Measurements from ENCODE around the gene AQP12A.

AQP12A gene

GRCh38 chr2:240722796-240723735 lies 31.4 kb downstream of the AQP12A start:
- DNase-seq, result no peak

- DNase-seq, result no peak
Measured at GRCh38 chr2:240723851-240724250, 32.2 kb downstream of the AQP12A start.

DNA sequence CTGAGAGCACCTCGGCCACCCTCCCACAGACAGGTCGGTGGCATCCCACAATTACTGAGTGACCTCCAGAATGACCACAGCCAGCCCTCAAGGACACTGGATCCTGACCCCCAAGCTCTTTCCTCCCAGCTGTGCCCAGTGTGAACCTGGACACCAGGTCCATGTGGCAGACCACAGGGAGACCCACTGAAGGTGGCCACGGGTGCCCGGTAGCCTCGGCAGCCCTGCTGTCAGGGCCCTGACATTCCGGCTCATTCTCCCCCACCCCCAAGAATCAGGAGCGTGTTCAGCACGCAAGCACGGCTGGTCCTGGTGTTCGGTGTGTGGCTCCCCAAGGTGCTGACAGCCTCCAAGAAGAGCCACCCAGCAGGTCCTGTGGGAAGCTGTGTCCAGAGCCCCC lies 32.8 kb downstream of the AQP12A start:
- no peak for DNase-seq

GRCh38 chr2:240725266-240725665 lies 33.6 kb downstream of the AQP12A start:
- no peak for DNase-seq

GRCh38 chr2:240725671-240726070 lies 34.0 kb downstream of the AQP12A start:
- DNase-seq, result no peak

GRCh38 chr2:240726876-240727275 lies 35.2 kb downstream of the AQP12A start:
- no peak for DNase-seq

DNA sequence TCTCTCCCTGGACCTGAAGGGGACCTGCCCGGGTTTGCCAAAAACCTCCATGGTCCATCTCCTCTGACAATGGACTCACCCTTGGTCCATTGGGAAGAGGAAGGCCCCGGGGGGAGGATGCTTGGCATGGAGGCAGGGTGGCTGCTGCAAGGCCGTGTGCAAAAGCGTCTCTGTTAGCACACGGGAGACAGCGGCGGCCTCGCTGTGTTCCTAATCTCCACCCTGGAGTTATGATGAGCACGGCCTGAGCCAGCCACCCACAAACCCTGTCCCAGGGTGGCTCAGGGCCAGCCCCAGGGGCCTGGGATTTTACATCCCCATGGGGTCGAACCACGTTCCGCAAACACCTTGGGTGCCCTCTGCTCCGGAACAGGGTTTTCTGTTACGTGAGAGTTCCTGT lies 35.8 kb downstream of the AQP12A start:
- DNase-seq, result no peak

- no peak for DNase-seq
Measured at GRCh38 chr2:240727913-240728312, 36.2 kb downstream of the AQP12A start.

DNA sequence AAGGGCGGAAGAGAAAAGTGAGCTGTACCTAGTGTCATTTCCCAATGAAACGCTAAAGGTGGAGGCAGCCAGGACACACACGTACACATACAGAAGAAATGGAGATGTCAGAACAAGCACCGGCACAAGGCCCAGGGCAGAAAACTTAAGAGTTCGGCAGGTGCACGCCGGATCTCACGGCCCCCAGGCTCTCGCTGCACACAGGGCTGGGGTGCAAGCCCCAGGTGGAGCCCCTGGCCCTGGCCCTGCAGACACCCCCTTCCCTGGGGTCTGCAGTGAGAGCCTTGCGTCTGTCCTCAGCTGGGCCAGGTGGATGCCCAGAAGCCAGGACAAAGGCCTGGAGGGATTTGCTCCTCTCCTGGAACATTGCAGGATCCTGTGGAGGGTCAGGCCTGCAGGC lies 36.7 kb downstream of the AQP12A start:
- DNase-seq, result no peak

- no peak for DNase-seq
Measured at GRCh38 chr2:240728827-240729226, 37.2 kb downstream of the AQP12A start.

DNA sequence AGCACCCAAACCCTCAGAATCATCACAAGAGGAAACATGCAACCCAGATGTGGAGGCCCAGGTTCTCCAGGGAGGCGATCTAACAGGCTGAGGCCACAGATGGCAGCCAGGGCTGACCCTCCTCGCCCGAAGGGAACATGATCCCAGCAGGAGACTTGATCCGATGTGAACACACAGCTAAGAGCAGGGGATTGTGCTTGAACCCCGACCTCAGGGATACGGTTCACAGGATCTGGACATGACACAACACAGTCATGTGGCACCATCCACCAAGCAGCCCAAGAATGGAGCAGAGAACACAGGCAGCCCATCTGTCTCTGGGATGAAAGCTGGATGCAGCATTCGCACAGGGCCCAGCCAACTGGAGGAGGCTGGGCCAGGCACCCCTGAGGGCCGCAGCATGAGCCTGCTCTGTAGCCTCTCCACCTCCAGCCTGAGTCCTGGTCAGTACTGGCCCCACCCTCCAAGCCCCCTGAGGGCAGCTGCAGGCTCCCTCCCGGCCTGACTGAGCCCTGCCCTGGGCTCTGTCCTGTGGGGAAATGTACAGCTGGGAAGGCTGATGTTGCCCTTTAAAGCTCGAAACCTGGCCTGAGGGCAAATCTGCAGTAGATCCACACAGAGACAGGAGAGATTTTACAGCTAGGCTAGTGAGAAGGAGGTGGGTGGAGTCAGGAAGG lies 39.0 kb downstream of the AQP12A start:
- DNase-seq, result no peak

- DNase-seq, result peak; percentile 5
Measured at GRCh38 chr2:240731178-240731545, 39.5 kb downstream of the AQP12A start.

- no peak for DNase-seq
Measured at GRCh38 chr2:240732184-240732583, 40.5 kb downstream of the AQP12A start.

DNA sequence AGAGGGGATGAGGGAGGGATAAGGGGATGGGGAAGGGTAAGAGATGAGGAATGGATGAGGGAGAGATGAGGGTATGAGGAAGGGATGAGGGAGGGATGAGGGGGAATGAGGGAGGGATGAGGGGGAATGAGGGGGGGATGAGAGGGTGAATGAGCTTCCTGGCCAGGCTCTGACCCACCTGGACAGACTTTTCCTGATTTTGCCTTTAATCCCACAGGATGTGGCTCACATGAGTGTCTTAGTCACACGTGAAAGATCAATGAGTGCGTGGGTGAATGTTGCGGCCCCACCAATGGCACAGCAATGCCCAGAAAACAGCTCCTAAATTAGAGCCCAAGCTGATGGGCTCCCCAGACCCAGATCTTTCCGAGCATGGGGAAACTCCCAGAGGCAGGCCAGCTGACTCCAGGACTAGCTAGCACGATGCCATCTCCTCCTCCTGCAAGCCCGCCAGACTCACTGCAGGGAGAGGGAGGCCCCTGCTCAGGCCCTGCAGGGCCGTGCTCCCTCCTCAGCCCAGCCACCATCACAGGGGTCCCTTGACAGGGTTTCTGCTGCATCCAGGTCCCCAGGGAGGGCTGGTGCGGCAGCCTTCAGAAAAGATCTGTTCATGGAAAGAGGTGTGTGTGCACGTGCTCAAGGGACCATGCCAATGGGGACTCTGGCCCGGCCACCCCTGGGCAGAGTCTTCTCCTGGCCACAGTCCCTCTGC lies 41.4 kb downstream of the AQP12A start:
- no peak for DNase-seq

GRCh38 chr2:240733803-240734495 lies 42.3 kb downstream of the AQP12A start:
- DNase-seq, result no peak

GRCh38 chr2:240734756-240735155 lies 43.1 kb downstream of the AQP12A start:
- DNase-seq, result no peak

DNA sequence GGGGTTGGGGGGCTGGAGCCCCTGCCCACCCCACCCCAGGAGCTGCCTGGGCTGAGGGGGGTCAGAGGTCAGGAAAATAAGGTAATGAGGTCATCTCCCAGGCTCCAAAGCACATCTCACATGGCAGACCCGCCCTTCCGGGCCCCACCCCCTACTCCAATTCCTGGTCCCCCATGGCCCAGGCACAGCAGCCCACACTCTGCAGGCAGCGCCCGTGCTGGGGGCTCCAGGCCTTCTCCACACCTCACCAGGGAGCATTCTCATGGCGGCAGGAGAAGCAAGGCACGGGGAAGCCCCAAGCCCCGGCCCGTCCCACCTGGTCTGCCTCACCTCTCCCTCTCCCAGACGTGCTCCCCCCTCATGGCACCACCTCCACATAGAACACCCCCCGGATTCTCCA lies 43.8 kb downstream of the AQP12A start:
- no peak for DNase-seq

DNA sequence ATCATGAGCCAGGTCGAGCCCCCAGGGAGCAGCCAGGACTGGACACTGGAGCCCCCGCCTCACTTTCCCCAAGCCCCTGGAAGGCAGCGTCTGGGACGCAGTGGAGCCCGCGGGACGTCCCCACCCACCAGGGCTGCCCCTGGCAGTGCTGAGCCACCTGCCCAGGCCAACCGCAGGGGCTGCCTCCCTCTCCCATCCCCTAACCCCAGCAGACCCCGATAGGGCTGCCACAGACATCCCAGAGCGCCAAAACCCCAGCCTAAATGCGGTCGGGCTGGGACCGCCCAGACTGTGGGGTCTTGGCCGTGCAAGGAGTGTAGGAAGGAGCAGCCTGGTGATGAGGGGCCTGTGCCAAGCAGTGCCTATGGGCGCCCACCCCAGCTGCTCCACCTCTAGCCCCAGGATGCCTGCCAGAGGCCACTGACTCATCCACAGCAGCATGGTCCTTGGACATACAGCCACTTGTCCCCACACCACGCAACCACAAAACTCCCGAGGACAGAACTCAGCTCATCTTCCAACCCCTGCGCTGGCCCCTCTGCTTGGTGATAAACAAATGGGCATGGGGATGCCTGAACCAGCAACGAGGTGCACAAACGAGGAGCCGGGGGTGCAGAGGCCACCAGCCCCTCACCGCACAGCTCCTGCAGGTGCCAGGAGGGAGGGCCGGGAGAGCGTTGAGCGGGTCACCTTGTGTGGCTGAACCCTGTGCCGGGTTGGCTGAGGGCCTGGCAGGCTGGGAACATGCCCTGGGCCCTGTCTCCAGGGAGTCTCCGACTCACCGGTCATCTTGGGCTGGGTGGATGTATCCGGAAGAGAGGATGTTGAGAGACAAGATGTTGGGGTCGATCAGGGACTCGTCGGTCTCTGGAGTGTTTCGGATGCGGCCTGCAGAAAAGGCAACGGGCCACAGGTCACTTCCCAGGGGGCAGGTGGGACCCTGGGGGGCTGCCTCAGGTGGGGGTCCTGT lies 44.9 kb downstream of the AQP12A start:
- DNase-seq, result no peak

DNA sequence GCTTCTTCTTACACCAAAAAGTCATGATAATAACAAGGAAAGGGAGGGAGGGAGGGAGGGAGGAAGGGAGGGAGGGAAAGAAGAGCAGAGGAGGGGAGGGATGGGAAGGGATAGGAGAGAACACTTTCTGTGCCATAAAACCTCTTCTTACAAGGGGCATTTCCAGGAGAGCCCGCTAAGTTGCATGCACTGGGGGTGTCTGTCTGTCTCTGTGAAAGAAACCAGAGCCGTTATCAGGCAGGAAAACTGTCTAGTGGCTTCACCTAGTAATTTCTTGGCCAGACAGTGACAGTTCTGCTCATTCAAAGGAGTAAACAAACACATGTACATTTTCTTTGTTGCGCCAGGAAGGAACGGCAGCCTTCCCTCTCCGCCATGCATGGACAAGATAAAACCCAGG lies 45.8 kb downstream of the AQP12A start:
- DNase-seq, result no peak

GRCh38 chr2:240737958-240738357 lies 46.3 kb downstream of the AQP12A start:
- DNase-seq, result no peak

- no peak for DNase-seq
Measured at GRCh38 chr2:240739797-240740196, 48.1 kb downstream of the AQP12A start.

DNA sequence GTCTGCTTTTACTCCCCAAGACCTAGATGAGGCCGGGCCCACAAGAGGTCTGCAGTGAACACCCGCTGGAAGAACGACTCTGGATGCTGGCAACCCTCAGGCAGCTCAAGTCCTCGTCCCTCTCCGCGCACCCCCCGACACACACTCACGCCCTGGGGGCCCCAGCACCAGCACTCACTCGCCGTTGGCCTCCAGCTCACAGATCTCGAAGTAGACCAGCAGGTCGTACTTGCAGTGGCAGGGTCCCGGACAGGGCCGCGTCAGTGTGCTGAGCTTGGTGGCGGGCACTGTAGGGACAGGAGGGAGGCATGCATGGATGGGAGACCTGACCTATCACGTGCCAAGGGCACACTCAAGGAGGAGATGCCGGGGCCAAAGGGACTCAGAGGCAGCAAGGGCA lies 49.4 kb downstream of the AQP12A start:
- DNase-seq, result no peak

Data from fibroblast of skin of back (primary cell).